Liver (tissue), 3 donors: Measurements from ENCODE around the gene FOXG1.

ENCODE experiments used
- EGR1 ChIP-seq, 2 donors: IDR thresholded peaks; 2 replicates each; pipeline ENCODE4 v1.6.1; 2016 to 2018; ENCODE audit warnings: antibody characterized with exemption in 2 of 2, low read depth in 2 of 2
- FOXA1 ChIP-seq: IDR thresholded peaks from 2 replicates; pipeline ENCODE4 v1.6.1; 2016; ENCODE audit warnings: antibody characterized with exemption
- FOXA2 ChIP-seq: IDR thresholded peaks from 2 replicates; pipeline ENCODE4 v1.6.1; 2016; ENCODE audit warnings: antibody characterized with exemption
- GABPA ChIP-seq, 2 donors: IDR thresholded peaks in 1 of 2; conservative IDR thresholded peaks in 1 of 2; 2 replicates each; pipeline ENCODE4 v1.6.1; 2016; ENCODE audit warnings: antibody characterized with exemption in 2 of 2, mild to moderate bottlenecking in 1 of 2, moderate library complexity in 1 of 2
- HNF4A ChIP-seq, 2 donors: conservative IDR thresholded peaks; 2 replicates each; pipeline ENCODE4 v1.6.1; 2016; ENCODE audit warnings: antibody characterized with exemption in 2 of 2, mild to moderate bottlenecking in 2 of 2
- HNF4G ChIP-seq: IDR thresholded peaks from 2 replicates; pipeline ENCODE4 v1.6.1; 2016; ENCODE audit warnings: antibody characterized with exemption
- RAD21 ChIP-seq, 2 donors: IDR thresholded peaks; 2 replicates each; pipeline ENCODE4 v1.6.1; 2016; ENCODE audit warnings: antibody characterized with exemption in 2 of 2, mild to moderate bottlenecking in 2 of 2
- SP1 ChIP-seq: IDR thresholded peaks from 2 replicates; pipeline ENCODE4 v1.6.1; 2018; ENCODE audit warnings: antibody characterized with exemption, mild to moderate bottlenecking
- TAF1 ChIP-seq: conservative IDR thresholded peaks from 2 replicates; pipeline ENCODE4 v1.6.1; 2016; ENCODE audit warnings: antibody characterized with exemption, mild to moderate bottlenecking
- TF ChIP-seq, protein P1 (sequence below): fragments of 150-350 bp; IDR thresholded peaks from 2 replicates; pipeline ENCODE4 v1.5.1; 2017; ENCODE audit warnings: improper control_type of control experiment, low read depth, low read length; ENCODE audit not compliant: missing input control
- TF ChIP-seq, protein P2 (sequence below): IDR thresholded peaks from 2 replicates; pipeline ENCODE4 v1.6.1; 2016; ENCODE audit warnings: antibody characterized with exemption
- TF ChIP-seq, protein P3 (sequence below): IDR thresholded peaks from 2 replicates; pipeline ENCODE4 v1.6.1; 2016; ENCODE audit warnings: antibody characterized with exemption, mild to moderate bottlenecking
- TF ChIP-seq, protein P4 (sequence below): IDR thresholded peaks from 2 replicates; pipeline ENCODE4 v1.6.1; 2016; ENCODE audit warnings: antibody characterized with exemption
- donor health status: healthy.
- donor health status: healthy.

DNA sequence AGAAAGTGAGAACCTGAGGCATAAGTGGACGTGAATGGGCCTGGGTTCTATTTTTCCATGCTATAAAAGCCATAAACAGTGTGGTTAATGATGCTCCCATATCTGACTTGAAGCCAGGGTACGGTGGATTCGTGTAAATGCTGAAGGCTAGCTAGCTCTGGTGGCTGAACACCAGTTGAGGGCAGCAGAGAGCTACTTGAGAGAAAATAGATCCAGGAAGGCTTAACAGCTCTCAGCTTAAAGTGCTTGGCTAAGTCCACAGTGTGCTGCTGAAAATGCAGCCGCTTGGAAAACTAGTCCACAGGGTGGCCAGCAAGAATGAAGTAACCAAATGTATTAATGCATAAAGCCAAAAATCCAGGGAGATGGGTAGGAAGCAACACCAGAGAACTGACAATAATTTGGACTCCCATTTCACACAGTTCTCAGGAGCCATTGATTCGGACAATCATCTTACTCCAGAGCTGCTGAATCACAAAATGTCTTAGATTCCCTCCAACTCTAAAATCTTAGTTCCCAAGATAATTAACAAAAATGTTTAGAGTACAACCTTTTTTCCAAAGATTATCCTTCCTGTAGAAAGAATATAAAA lies 15.0 kb upstream of the FOXG1 start:
- TF ChIP-seq, protein P1, sequence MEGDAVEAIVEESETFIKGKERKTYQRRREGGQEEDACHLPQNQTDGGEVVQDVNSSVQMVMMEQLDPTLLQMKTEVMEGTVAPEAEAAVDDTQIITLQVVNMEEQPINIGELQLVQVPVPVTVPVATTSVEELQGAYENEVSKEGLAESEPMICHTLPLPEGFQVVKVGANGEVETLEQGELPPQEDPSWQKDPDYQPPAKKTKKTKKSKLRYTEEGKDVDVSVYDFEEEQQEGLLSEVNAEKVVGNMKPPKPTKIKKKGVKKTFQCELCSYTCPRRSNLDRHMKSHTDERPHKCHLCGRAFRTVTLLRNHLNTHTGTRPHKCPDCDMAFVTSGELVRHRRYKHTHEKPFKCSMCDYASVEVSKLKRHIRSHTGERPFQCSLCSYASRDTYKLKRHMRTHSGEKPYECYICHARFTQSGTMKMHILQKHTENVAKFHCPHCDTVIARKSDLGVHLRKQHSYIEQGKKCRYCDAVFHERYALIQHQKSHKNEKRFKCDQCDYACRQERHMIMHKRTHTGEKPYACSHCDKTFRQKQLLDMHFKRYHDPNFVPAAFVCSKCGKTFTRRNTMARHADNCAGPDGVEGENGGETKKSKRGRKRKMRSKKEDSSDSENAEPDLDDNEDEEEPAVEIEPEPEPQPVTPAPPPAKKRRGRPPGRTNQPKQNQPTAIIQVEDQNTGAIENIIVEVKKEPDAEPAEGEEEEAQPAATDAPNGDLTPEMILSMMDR = peak; percentile 42
- TF ChIP-seq, protein P2, sequence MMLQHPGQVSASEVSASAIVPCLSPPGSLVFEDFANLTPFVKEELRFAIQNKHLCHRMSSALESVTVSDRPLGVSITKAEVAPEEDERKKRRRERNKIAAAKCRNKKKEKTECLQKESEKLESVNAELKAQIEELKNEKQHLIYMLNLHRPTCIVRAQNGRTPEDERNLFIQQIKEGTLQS = no peak
- TF ChIP-seq, protein P3, sequence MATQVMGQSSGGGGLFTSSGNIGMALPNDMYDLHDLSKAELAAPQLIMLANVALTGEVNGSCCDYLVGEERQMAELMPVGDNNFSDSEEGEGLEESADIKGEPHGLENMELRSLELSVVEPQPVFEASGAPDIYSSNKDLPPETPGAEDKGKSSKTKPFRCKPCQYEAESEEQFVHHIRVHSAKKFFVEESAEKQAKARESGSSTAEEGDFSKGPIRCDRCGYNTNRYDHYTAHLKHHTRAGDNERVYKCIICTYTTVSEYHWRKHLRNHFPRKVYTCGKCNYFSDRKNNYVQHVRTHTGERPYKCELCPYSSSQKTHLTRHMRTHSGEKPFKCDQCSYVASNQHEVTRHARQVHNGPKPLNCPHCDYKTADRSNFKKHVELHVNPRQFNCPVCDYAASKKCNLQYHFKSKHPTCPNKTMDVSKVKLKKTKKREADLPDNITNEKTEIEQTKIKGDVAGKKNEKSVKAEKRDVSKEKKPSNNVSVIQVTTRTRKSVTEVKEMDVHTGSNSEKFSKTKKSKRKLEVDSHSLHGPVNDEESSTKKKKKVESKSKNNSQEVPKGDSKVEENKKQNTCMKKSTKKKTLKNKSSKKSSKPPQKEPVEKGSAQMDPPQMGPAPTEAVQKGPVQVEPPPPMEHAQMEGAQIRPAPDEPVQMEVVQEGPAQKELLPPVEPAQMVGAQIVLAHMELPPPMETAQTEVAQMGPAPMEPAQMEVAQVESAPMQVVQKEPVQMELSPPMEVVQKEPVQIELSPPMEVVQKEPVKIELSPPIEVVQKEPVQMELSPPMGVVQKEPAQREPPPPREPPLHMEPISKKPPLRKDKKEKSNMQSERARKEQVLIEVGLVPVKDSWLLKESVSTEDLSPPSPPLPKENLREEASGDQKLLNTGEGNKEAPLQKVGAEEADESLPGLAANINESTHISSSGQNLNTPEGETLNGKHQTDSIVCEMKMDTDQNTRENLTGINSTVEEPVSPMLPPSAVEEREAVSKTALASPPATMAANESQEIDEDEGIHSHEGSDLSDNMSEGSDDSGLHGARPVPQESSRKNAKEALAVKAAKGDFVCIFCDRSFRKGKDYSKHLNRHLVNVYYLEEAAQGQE = no peak
- no peak for TF ChIP-seq FOXA1
- TF ChIP-seq EGR1 (IDR thresholded peaks at IDR 0.05; ENCODE audit: low read depth in 2 of 2) = no peak
- TF ChIP-seq, protein P4, sequence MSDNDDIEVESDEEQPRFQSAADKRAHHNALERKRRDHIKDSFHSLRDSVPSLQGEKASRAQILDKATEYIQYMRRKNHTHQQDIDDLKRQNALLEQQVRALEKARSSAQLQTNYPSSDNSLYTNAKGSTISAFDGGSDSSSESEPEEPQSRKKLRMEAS = no peak
- no peak for TF ChIP-seq HNF4A (conservative IDR thresholded peaks at IDR 0.05)
- TF ChIP-seq FOXA2 = no peak
- TF ChIP-seq GABPA (IDR thresholded peaks at IDR 0.05 in 1 of 2, conservative IDR thresholded peaks at IDR 0.05 in 1 of 2) = no peak
- TF ChIP-seq SP1 = no peak
- no peak for TF ChIP-seq HNF4G
- TF ChIP-seq TAF1 = no peak
- TF ChIP-seq RAD21 (IDR thresholded peaks at IDR 0.05) = peak; percentile 65 to 74
